ENCODE measurements around the gene YBX2. TPM values are rescaled to one million over a fixed set of nuclear protein-coding genes. Genes with fewer than 3 reads are reported as not detected.
"Not testable (repeated sequence)": the region's sequence is repeated elsewhere in the genome, so short reads cannot be mapped to it uniquely, and the experiment has no call there.

YBX2 gene
- under 1 TPM in 1 of 3 donors, not detected in 2; 0.18 TPM for total RNA-seq

GRCh38 chr17:7294614-7295153 is at the start of gene YBX2:
YBX2 (minus strand) TSS chr17:7294639; CDS start chr17:7294500, 139 bp downstream.
- H3K4me3 Mint-ChIP-seq = peak within 1 kb of the TSS; percentile 72
- peaks cover 19% of the 10 kb centered on the region for H3K4me1 Mint-ChIP-seq (ENCODE audit: low read depth)
- peak; percentile 75 to 78 for ATAC-seq

GRCh38 chr17:7343250-7343649 is 48.8 kb upstream of the YBX2 start:
- ATAC-seq = no peak
- no peak overlapping the region for H3K4me3 Mint-ChIP-seq
- peaks cover 20% of the 10 kb centered on the region for H3K36me3 Mint-ChIP-seq (ENCODE audit: insufficient read depth)
- no peak for DNase-seq
- peaks cover 13% of the 10 kb centered on the region for H3K4me1 Mint-ChIP-seq (ENCODE audit: low read depth)
- H3K9me3 Mint-ChIP-seq = no peaks in the 10 kb centered on the region
- no peaks in the 10 kb centered on the region for H3K27me3 Mint-ChIP-seq (ENCODE audit: low read depth)

More at GRCh38 chr17:7294614-7295153, at the start of gene YBX2:
- Mint-ChIP-seq H3K36me3 (ENCODE audit: insufficient read depth) (no peaks in the 10 kb centered on the region), H3K9me3 (no peaks in the 10 kb centered on the region), H3K27me3 (ENCODE audit: low read depth) (peaks cover 31% of the 10 kb centered on the region)
- DNase-seq = peak; percentile 67

- Mint-ChIP-seq H3K27me3 (ENCODE audit: low read depth) (no peaks in the 10 kb centered on the region), H3K36me3 (ENCODE audit: insufficient read depth) (peaks cover 15% of the 10 kb centered on the region), H3K4me1 (ENCODE audit: low read depth) (peaks cover 25% of the 10 kb centered on the region), H3K4me3 (no peak overlapping the region), H3K9me3 (no peaks in the 10 kb centered on the region)
- no peak for DNase-seq
- no peak for ATAC-seq
Measured at GRCh38 chr17:7341842-7342241, 47.4 kb upstream of the YBX2 start.

GRCh38 chr17:7340179-7340578 is 45.7 kb upstream of the YBX2 start:
- Mint-ChIP-seq H3K4me1 (ENCODE audit: low read depth) (peaks cover 36% of the 10 kb centered on the region), H3K4me3 (no peak overlapping the region), H3K9me3 (no peaks in the 10 kb centered on the region), H3K36me3 (ENCODE audit: insufficient read depth) (peaks cover 15% of the 10 kb centered on the region), H3K27me3 (ENCODE audit: low read depth) (no peaks in the 10 kb centered on the region)
- ATAC-seq (no peak), DNase-seq (no peak)

- not testable (repeated sequence) for ATAC-seq; H3K36me3 Mint-ChIP-seq (ENCODE audit: insufficient read depth); H3K9me3 Mint-ChIP-seq; DNase-seq; H3K27me3 Mint-ChIP-seq (ENCODE audit: low read depth)
- H3K4me1 Mint-ChIP-seq (ENCODE audit: low read depth) = peaks cover 48% of the 10 kb centered on the region
- peak overlapping the region; percentile 89 for H3K4me3 Mint-ChIP-seq
Measured at GRCh38 chr17:7337600-7337999, 43.2 kb upstream of the YBX2 start.

GRCh38 chr17:7336240-7337175 is 42.1 kb upstream of the YBX2 start, which contains the start of gene ACAP1:
ACAP1 (plus strand) TSS chr17:7336529; CDS start chr17:7336735, 206 bp downstream.
- DNase-seq (peak; percentile 81), ATAC-seq (peak; percentile 96)
- Mint-ChIP-seq H3K4me1 (ENCODE audit: low read depth) (peaks cover 53% of the 10 kb centered on the region), H3K27me3 (ENCODE audit: low read depth) (no peaks in the 10 kb centered on the region), H3K4me3 (peak within 1 kb of the TSS; percentile 89), H3K9me3 (no peaks in the 10 kb centered on the region), H3K36me3 (ENCODE audit: insufficient read depth) (peaks cover 9% of the 10 kb centered on the region)

- peak overlapping the region; percentile 89 for H3K4me3 Mint-ChIP-seq
- H3K9me3 Mint-ChIP-seq; H3K27me3 Mint-ChIP-seq (ENCODE audit: low read depth); DNase-seq; H3K36me3 Mint-ChIP-seq (ENCODE audit: insufficient read depth); ATAC-seq: not testable (repeated sequence)
- peaks cover 54% of the 10 kb centered on the region for H3K4me1 Mint-ChIP-seq (ENCODE audit: low read depth)
Measured at GRCh38 chr17:7335765-7336164, 41.3 kb upstream of the YBX2 start.

GRCh38 chr17:7334938-7335538 is 40.6 kb upstream of the YBX2 start:
- H3K36me3 Mint-ChIP-seq (ENCODE audit: insufficient read depth) = peaks cover 5% of the 10 kb centered on the region
- H3K4me3 Mint-ChIP-seq = peak overlapping the region; percentile 89
- no peaks in the 10 kb centered on the region for H3K9me3 Mint-ChIP-seq
- H3K4me1 Mint-ChIP-seq (ENCODE audit: low read depth) = peaks cover 55% of the 10 kb centered on the region
- no peaks in the 10 kb centered on the region for H3K27me3 Mint-ChIP-seq (ENCODE audit: low read depth)
- no peak for DNase-seq
- no peak for ATAC-seq

GRCh38 chr17:7332600-7333069 is 38.2 kb upstream of the YBX2 start:
- peak overlapping the region; percentile 45 for H3K4me3 Mint-ChIP-seq
- ATAC-seq; DNase-seq; H3K27me3 Mint-ChIP-seq (ENCODE audit: low read depth); H3K9me3 Mint-ChIP-seq; H3K36me3 Mint-ChIP-seq (ENCODE audit: insufficient read depth): not testable (repeated sequence)
- peaks cover 62% of the 10 kb centered on the region for H3K4me1 Mint-ChIP-seq (ENCODE audit: low read depth)

- Mint-ChIP-seq H3K36me3 (ENCODE audit: insufficient read depth) (no peaks in the 10 kb centered on the region), H3K4me1 (ENCODE audit: low read depth) (peaks cover 58% of the 10 kb centered on the region), H3K27me3 (ENCODE audit: low read depth) (no peaks in the 10 kb centered on the region), H3K4me3 (no peak overlapping the region), H3K9me3 (no peaks in the 10 kb centered on the region)
- DNase-seq = no peak
- no peak for ATAC-seq
Measured at GRCh38 chr17:7332111-7332510, 37.7 kb upstream of the YBX2 start.

GRCh38 chr17:7330638-7331015 is 36.2 kb upstream of the YBX2 start:
- H3K27me3 Mint-ChIP-seq (ENCODE audit: low read depth) = no peaks in the 10 kb centered on the region
- H3K36me3 Mint-ChIP-seq (ENCODE audit: insufficient read depth) = no peaks in the 10 kb centered on the region
- DNase-seq = no peak
- peak overlapping the region; percentile 38 for H3K4me3 Mint-ChIP-seq
- ATAC-seq = no peak
- no peaks in the 10 kb centered on the region for H3K9me3 Mint-ChIP-seq
- peaks cover 49% of the 10 kb centered on the region for H3K4me1 Mint-ChIP-seq (ENCODE audit: low read depth)

- Mint-ChIP-seq H3K36me3 (ENCODE audit: insufficient read depth) (no peaks in the 10 kb centered on the region), H3K27me3 (ENCODE audit: low read depth) (no peaks in the 10 kb centered on the region), H3K4me3 (peak overlapping the region; percentile 98), H3K9me3 (no peaks in the 10 kb centered on the region), H3K4me1 (ENCODE audit: low read depth) (peaks cover 44% of the 10 kb centered on the region)
- peak; percentile 76 to 77 for ATAC-seq
- peak; percentile 70 for DNase-seq
Measured at GRCh38 chr17:7329997-7330637, 35.7 kb upstream of the YBX2 start.

- no peaks in the 10 kb centered on the region for H3K9me3 Mint-ChIP-seq
- no peaks in the 10 kb centered on the region for H3K27me3 Mint-ChIP-seq (ENCODE audit: low read depth)
- peaks cover 38% of the 10 kb centered on the region for H3K4me1 Mint-ChIP-seq (ENCODE audit: low read depth)
- DNase-seq (peak; percentile 93), ATAC-seq (peak; percentile 65 to 72)
- peaks cover 3% of the 10 kb centered on the region for H3K36me3 Mint-ChIP-seq (ENCODE audit: insufficient read depth)
- H3K4me3 Mint-ChIP-seq = peak overlapping the region; percentile 98
Measured at GRCh38 chr17:7329374-7329996, 35.0 kb upstream of the YBX2 start.

All from activated T-cell treated with anti-CD3 and anti-CD28 coated beads, Interleukin-2, amount 50 U/mL, for 4 hours (primary cell).